Measurements from ENCODE around the gene FBXO7.

GRCh38 chr22:32517488-32517887, 42.9 kb downstream of the FBXO7 start:
- no peak for TF ChIP-seq CTCF (IDR thresholded peaks at IDR 0.05; ENCODE audit: borderline replicate concordance, extremely low read depth, low read length, poor library complexity, severe bottlenecking)
- no peak for TF ChIP-seq EZH2 (IDR thresholded peaks at IDR 0.05; ENCODE audit: borderline replicate concordance, low read depth, low read length, severe bottlenecking)
